HG03469 (cell line): Measurements from ENCODE around the gene METTL22.

Source experiments
- ATAC-seq: cut with Tn5 transposase; IDR thresholded peaks from one replicate; pipeline ENCODE4 v1.9.1; 2021; ENCODE audit warnings: mild to moderate bottlenecking, moderate library complexity, moderate number of reproducible peaks; ENCODE audit not compliant: unreplicated experiment

Gene METTL22

GRCh38 chr16:8663192-8664089, 41.9 kb downstream of the METTL22 start:
- no peak for ATAC-seq

GRCh38 chr16:8665529-8665928, 44.0 kb downstream of the METTL22 start:
- no peak for ATAC-seq

DNA sequence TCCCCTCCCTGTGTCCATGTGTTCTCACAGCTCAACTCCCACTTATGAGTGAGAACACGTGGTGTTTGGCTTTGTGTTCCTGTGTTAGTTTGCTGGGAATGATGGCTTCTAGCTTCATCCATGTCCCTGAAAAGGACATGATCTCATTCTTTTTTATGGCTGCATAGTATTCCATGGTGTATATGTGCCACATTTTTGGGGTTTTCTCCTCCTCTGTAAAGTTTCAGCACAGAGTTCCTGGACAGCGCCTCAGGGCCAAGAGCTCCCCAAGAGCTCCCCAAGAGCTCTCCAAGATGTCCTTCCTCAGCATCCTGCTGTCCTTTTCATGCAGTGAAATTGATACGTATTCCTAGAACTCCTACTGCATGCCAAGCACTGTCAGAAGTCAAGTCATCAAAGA, 46.0 kb downstream of the METTL22 start:
- no peak for ATAC-seq

- no peak for ATAC-seq
Observed at GRCh38 chr16:8668113-8668512, 46.6 kb downstream of the METTL22 start.

DNA sequence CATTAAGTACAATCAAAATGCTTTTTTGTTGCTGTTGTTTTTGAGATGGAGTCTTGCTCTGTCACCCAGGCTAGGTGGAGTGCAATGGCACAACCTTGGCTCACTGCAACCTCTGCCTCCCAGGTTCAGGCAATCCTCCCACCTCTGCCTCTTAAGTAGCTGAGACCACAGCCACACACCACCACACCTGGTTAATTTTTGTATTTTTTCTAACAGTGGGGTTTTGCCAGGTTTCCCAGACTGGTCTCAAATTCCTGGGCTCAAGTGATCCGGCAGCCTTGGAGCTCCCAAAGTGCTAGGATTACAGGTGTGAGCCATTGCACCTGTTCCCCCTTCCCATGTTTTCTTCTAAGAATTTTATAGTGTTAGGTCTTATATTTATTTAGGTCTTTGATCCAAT, 48.0 kb downstream of the METTL22 start:
- no peak for ATAC-seq

DNA sequence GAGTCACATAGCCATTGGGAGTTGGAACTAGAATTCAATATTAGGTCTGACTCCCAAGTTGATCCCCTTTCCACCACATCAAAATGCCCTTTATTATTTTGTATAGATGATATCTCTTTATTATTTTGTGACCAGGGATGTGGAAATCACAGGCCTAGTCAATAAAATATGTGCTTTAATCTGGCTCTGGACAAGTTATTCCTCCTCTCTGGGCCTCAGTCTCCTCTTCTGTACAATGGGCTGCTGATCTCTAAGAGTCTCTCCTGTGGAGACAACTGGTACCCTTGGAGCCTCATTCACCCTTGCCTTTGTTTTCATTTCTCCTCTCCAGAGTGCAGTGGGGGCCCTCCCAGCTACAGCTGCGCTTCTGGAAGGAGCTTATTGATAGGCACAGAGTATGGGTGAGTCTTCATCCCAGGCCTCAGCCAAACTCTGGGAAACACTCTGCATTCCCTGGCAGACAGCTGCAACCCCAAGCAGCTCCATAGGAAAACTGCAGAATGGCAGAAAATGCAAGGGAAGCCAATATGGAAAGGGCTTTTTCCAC, 48.6 kb downstream of the METTL22 start:
- ATAC-seq, result no peak

GRCh38 chr16:8673611-8674412, 52.3 kb downstream of the METTL22 start:
- ATAC-seq, result peak; percentile 26

DNA sequence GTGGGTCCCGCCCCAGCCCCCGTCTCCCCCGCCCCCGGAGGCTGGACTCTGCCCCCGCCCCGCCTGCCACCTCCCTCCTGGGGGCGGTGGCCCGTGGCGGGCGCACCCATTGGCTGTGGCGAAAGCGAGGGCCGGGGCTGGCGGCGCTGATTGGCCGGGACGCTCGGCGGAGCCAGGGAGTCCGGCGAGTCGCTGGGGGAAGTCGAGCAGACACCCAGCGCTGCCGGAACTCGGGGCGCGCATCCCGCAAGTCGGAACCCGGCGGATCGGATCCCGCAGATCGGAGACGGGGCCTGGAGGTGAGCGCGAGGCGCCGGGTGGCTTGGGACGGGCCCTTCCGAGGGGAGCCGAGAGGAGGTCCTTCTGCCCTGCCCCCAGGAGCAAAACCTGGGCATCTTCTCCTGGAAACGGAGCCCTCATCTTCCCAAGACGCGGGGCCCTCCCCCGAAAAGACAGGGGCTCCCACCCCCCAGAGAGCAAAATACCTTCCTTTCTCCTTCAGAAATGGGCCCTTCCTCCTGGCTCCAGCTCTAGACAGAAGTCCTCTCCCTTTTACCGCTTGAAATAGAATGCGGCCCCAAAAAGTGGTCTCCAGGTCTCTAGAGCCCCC, 53.0 kb downstream of the METTL22 start, which contains the start of gene ABAT:
TSS of gene ABAT (plus strand) at position 205 of the 610 bp plus-strand sequence. CDS start 61,123 bp downstream, outside the sequence.
- ATAC-seq, result peak; percentile 99

GRCh38 chr16:8675183-8676159, 54.0 kb downstream of the METTL22 start:
- no peak for ATAC-seq

- ATAC-seq, result no peak
Observed at GRCh38 chr16:8676160-8676547, 54.7 kb downstream of the METTL22 start.

DNA sequence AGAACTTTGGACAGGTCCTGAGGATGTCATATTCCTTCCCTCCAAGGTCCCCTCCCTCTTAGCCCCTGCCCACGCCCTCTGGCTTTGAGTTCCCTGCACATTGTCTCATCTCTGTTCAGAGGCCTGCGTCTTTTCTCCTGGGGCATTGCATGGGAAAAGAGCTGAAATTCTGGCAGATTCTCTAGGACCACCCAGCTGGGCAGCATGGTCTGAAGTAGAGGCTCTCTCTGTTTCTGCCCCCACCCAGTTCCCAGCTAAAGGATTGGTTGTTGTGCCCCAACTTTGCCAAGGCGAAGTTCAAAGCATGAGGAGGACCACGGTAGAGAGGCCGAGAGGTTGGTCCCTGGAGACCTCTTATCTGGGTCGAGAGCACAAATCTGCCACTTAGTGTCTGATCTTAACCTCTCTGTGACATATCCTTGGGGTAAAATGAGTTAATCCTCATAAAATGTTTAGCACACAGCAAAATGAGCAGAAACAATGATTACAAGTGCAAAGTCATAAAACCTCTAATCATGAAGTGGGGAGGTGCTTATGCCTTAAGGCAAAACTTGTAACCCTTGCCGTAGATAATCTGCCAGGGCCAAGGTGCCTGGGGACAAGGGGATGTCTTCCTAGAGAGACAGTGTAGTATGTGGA, 55.4 kb downstream of the METTL22 start:
- ATAC-seq, result no peak

DNA sequence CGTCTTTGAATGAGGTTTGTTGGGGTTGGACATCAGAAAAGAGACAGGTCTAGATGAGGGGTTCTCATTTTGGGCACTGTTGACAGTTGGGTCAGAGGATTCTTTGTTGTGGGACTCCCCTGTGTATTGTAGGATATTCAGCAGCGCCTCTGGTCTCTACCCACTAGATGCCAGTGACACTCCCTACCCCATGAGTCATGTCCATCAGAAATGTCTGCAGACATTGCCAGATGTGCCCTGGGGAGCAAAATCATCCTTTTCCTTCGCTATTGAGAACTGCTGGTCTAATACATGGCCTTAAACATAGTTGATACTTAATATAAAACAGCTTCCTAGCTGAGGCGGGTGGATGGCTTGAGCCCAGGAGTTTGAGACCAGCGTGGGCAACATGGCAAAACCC, 56.0 kb downstream of the METTL22 start:
- no peak for ATAC-seq

DNA sequence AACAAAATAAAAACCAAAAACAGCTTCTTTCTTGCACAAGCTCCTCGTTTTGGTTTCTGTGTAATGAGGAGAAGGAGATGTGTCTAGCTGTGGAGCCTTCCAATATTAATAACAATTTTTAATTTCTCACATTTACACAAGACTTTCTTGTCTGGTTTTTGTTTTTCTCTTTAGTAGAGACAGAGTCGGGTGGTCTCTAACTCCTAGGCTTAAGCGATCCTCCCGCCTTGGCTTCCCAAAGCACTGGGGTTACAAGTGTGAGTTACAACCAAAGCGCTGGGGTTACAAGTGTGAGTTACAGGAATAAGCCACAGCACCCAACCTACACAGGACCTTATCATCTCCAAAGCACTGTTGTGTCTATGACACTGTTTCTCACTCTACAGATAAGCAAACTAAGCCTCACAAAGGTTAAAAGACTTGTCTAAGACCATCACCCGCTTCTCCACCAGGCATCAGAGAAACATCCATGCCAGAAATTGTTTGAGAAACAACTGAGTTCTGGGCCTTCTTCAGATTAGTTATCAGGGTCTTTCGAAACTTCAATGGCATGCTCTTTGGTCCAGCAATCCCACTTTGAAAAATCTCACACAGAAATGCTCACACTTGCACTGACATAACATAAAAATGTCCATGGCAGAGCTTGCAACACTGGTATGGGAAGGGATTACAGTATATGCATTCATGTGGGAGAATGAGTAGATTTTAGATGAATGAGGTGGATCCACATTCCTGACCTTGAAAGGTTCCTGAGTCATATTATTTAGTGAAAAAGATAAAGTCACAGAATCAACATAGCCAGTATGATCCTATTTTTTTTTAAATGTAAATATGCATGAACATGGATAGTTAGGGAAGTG, 56.8 kb downstream of the METTL22 start:
- no peak for ATAC-seq

DNA sequence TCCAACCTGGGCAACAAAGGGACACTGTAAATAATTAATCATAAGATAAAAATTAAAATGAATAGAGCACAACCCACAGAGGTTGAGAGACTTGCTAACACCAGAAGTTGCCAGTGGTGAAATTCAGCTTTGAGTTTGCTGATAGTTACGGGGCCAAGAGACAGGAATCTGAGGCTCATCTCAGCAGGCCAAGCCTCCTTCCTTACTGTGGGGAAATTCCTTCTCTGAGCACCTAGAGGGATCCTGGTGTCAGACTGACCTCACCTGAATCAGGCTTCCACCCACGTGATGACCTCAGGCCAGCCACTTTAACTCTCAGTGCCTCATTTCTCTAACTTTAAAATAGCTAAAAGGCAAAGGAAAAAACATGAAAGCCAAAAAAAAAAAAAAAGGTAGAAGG, 57.7 kb downstream of the METTL22 start:
- ATAC-seq, result no peak

GRCh38 chr16:8682551-8683259, 61.2 kb downstream of the METTL22 start:
- no peak for ATAC-seq

DNA sequence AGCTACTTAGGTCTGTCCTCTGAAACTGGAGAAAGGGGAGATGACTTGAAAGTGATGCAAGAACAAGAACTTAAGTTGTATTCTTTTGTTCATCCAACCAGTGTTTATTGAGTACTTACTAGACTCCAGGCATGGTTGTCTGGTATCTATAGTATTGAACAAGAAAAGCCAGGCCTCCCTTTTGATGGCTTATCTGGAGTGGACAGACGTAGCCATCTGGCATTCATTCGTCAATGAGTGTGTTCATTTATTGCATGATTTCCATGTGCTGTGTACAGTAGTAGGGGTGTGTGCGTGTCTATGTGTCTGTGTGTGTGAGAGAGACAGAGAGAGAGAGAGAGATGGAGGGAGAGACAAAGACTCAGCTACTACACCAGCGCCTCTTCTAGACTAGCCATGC, 62.1 kb downstream of the METTL22 start:
- no peak for ATAC-seq

DNA sequence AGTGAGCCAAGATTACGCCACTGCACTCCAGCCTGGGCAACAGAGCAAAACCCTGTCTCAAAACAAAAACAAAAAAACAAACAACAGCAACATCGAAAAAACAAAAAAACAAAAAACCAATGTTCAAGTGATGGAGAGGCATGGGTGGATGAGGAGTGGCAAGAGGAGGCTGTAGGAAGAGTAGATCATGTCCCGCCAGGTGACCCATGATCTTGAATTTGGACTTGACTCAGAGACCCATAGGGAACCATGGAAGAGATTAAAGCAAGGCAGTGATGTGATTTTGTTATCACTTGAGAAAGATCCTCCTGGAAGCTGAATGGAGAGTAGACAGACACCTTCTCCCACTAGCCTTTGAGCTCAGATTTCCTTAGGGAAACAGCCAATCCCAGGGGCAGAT, 64.1 kb downstream of the METTL22 start:
- no peak for ATAC-seq

DNA sequence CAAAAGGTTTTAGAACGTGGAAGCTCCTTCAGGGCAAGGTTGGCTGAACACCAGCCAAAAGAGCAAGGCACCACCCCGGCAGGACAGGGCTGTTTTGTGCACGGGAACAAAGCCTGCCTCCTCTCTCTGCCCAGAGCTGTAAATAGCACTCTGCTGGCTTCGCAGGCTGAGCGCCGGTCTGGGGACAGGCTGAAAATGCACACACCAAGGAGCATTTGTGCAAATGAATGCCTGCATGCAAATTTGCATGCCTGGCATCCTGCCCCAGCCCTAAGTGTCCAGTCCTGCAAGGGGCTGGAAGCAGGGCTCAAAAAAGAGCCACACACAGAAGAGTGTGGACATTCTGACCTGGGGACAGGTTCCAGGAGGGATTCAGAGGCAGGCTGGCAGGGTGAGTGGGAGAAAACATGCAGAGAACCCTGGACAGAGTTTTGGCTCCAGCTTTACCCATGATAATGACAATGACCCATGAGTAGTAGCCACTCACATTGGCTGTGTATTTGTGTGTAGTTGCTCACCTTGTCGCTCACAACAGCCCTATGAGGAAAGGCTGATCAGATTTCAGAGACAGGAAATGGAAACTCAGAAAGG, 64.6 kb downstream of the METTL22 start:
- no peak for ATAC-seq
